GM21515 (cell line): ENCODE results near the gene PRKN.

ENCODE experiments used
- ATAC-seq: cut with Tn5 transposase; IDR thresholded peaks from one replicate; pipeline ENCODE4 v1.9.1; 2021; ENCODE audit not compliant: unreplicated experiment

PRKN gene

GRCh38 chr6:162388383-162388777, 339.2 kb downstream of the PRKN start:
- ATAC-seq, result no peak

GRCh38 chr6:162387718-162388382, 339.7 kb downstream of the PRKN start:
- ATAC-seq, result no peak

GRCh38 chr6:162385980-162386379, 341.6 kb downstream of the PRKN start:
- ATAC-seq, result no peak

- ATAC-seq, result no peak
Observed at GRCh38 chr6:162379757-162380409, 347.7 kb downstream of the PRKN start.

- no peak for ATAC-seq
Observed at GRCh38 chr6:162377735-162378134, 349.8 kb downstream of the PRKN start.

GRCh38 chr6:162373868-162374267, 353.7 kb downstream of the PRKN start:
- no peak for ATAC-seq

- ATAC-seq, result no peak
Observed at GRCh38 chr6:162373192-162373591, 354.4 kb downstream of the PRKN start.

- no peak for ATAC-seq
Observed at GRCh38 chr6:162372106-162372505, 355.5 kb downstream of the PRKN start.

GRCh38 chr6:162371121-162371520, 356.4 kb downstream of the PRKN start:
- no peak for ATAC-seq

- no peak for ATAC-seq
Observed at GRCh38 chr6:162369091-162369490, 358.5 kb downstream of the PRKN start.

GRCh38 chr6:162364488-162364887, 363.1 kb downstream of the PRKN start:
- no peak for ATAC-seq

- ATAC-seq, result no peak
Observed at GRCh38 chr6:162363757-162364156, 363.8 kb downstream of the PRKN start.

GRCh38 chr6:162360901-162361567, 366.5 kb downstream of the PRKN start:
- no peak for ATAC-seq

- no peak for ATAC-seq
Observed at GRCh38 chr6:162358625-162359024, 368.9 kb downstream of the PRKN start.

GRCh38 chr6:162345051-162345511, 382.5 kb downstream of the PRKN start:
- no peak for ATAC-seq

- no peak for ATAC-seq
Observed at GRCh38 chr6:162344646-162345010, 382.9 kb downstream of the PRKN start.

GRCh38 chr6:162343936-162344645, 383.5 kb downstream of the PRKN start:
- no peak for ATAC-seq

GRCh38 chr6:162343198-162343935, 384.2 kb downstream of the PRKN start:
- no peak for ATAC-seq

- ATAC-seq, result no peak
Observed at GRCh38 chr6:162337412-162337811, 390.2 kb downstream of the PRKN start.

- ATAC-seq, result no peak
Observed at GRCh38 chr6:162336359-162336758, 391.2 kb downstream of the PRKN start.

GRCh38 chr6:162332365-162332764, 395.2 kb downstream of the PRKN start:
- ATAC-seq, result no peak
